Gastroesophageal sphincter (tissue), 3 donors: Measurements from ENCODE around the gene IPO11.

ENCODE experiments used
- POLR2A ChIP-seq, 2 donors: fragments of 450-650 bp; IDR thresholded peaks; one replicate each; pipeline ENCODE4 v1.6.1; 2017; ENCODE audit warnings: antibody characterized with exemption in 2 of 2, mild to moderate bottlenecking in 2 of 2, moderate library complexity in 1 of 2
- POLR2AphosphoS5 ChIP-seq: sonication (generic); formaldehyde crosslinking; IDR thresholded peaks from one replicate; pipeline ENCODE4 v1.6.1; 2017; ENCODE audit warnings: antibody characterized with exemption
- TF ChIP-seq, protein P1 (sequence below), 4 experiments: fragments of 200-600 bp in 2 of 4; fragments of 450-650 bp in 2 of 4; sonication (generic) in 1 of 4; IDR thresholded peaks; one replicate each; pipeline ENCODE4 v1.5.1; 2017 to 2019; ENCODE audit warnings: antibody characterized with exemption in 4 of 4, mild to moderate bottlenecking in 2 of 4, moderate library complexity in 2 of 4

DNA sequence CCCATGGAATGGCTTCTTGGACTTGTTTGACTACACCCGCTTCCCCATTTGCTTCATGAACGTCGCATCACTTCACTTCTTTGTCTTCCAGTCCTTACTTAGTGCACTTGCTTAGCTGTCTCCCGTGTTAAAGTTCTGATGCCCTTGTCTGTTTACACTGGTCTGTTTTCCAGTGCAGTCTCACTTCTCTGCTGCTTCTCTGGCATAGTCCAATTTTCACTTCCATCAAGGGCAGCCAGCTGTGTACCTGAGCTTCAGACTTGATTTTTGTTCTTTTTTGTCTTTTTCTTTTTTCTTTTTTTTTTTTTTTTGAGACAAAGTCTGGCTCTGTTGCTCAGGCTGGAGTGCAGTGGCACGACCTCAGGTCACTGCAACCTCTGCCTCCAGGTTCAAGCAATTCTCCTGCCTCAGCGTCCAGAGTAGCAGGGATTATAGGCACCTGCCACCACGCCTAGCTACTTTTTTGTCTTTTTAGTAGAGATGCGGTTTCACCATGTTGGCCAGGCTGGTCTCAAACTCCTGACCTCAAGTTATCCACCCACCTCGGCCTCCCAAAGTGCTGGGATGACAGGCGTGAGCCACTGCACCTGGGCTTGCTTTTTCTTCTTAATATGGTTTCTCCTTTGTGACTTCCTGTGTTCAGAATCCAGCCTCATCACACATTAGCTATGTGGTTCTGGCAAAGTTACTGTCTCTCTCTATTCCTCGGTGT, 241.5 kb downstream of the IPO11 start:
- TF ChIP-seq POLR2AphosphoS5 = no peak
- TF ChIP-seq, protein P1, sequence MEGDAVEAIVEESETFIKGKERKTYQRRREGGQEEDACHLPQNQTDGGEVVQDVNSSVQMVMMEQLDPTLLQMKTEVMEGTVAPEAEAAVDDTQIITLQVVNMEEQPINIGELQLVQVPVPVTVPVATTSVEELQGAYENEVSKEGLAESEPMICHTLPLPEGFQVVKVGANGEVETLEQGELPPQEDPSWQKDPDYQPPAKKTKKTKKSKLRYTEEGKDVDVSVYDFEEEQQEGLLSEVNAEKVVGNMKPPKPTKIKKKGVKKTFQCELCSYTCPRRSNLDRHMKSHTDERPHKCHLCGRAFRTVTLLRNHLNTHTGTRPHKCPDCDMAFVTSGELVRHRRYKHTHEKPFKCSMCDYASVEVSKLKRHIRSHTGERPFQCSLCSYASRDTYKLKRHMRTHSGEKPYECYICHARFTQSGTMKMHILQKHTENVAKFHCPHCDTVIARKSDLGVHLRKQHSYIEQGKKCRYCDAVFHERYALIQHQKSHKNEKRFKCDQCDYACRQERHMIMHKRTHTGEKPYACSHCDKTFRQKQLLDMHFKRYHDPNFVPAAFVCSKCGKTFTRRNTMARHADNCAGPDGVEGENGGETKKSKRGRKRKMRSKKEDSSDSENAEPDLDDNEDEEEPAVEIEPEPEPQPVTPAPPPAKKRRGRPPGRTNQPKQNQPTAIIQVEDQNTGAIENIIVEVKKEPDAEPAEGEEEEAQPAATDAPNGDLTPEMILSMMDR (IDR thresholded peaks at IDR 0.05) = no peak
- no peak for TF ChIP-seq POLR2A (IDR thresholded peaks at IDR 0.05)
